MM.1S (cell line): ENCODE results near the gene DNAH9.

Source experiments
- CTCF ChIP-seq: fragments of 300-600 bp; sonication (generic); IDR thresholded peaks from 2 replicates; pipeline ENCODE4 v1.5.1; 2016; ENCODE audit warnings: antibody characterized with exemption, low read length, mixed read lengths
- EZH2 ChIP-seq: fragments of 300-600 bp; sonication (generic); optimal IDR thresholded peaks from 2 replicates; pipeline ENCODE3; 2017; ENCODE audit warnings: low read depth, mild to moderate bottlenecking, antibody characterized with exemption, low read length, mixed read lengths

DNA sequence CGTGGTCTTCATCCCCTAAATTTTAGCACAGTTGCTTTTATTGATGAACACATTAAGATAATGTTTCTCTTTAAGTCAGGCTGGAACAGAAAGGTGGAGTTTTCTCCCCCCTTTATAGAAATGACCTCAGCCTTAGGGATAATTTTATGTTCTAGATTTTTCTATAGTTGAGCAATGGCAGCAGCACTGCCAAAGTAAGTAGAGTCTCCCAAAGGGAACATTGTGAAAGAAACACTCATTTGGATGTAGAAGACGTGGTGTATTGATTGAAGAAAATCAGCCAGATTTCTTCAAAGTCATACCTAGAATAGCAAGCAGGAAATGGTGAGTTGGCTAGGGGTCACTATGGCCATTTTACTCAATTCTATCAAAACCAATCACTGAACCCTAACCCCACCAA, 122.5 kb downstream of the DNAH9 start:
- TF ChIP-seq EZH2, result no peak
- TF ChIP-seq CTCF, result no peak
